CD4-positive, alpha-beta T cell (primary cell): Measurements from ENCODE around the gene SELPLG. TPM values are rescaled to one million over a fixed set of nuclear protein-coding genes. Genes with fewer than 3 reads are reported as not detected.

Experiments
- ATAC-seq: fragments of 200-7000 bp; cut with Tn5 transposase; one replicate; pipeline ENCODE4 v1.10.0; 2022; ENCODE audit warnings: mild to moderate bottlenecking; ENCODE audit not compliant: poor library complexity
- CTCF ChIA-PET: fragments of 350-600 bp; sonication (Branson Sonifier 250); formaldehyde crosslinking; loops from one replicate; lab custom pipeline; 2021; ENCODE audit warnings: antibody characterized with exemption, inconsistent platforms; lab: Charles Lee
- POLR2A ChIA-PET: fragments of 350-600 bp; sonication (Branson Sonifier 250); formaldehyde crosslinking; loops from one replicate; lab custom pipeline; 2021; ENCODE audit warnings: antibody characterized with exemption, inconsistent platforms; lab: Charles Lee
- DNase-seq, 14 experiments: peaks; one replicate each; pipeline ENCODE4 v3.0.0-alpha.2; 2013 to 2020; ENCODE audit warnings: mixed read lengths in 2 of 14
- H3K27ac ChIP-seq, 2 donors: one replicate each; pipeline versions ENCODE4 v1.5.1 to v1.7.0; 2013; ENCODE audit warnings: low read length in 2 of 2, low read depth in 1 of 2, mild to moderate bottlenecking in 1 of 2
- H3K27me3 ChIP-seq, 2 experiments: 1 replicate in 1 of 2; 2 replicates in 1 of 2; pipeline versions ENCODE4 v1.6.1 to v1.7.0; 2013; ENCODE audit warnings: low read length in 2 of 2, control low read depth in 1 of 2, mild to moderate bottlenecking in 1 of 2, moderate library complexity in 1 of 2; ENCODE audit not compliant: insufficient read depth in 2 of 2, control insufficient read depth in 1 of 2
- H3K36me3 ChIP-seq: one replicate; pipeline ENCODE4 v1.6.1; 2013; ENCODE audit warnings: low read length, control low read depth; ENCODE audit not compliant: insufficient read depth
- H3K4me1 ChIP-seq: one replicate; pipeline ENCODE4 v1.6.1; 2013; ENCODE audit warnings: low read length, control low read depth; ENCODE audit not compliant: insufficient read depth
- H3K4me3 ChIP-seq: one replicate; pipeline ENCODE4 v1.5.1; 2013; ENCODE audit warnings: mild to moderate bottlenecking, low read length, moderate library complexity
- H3K9me3 ChIP-seq, 2 experiments: 1 replicate in 1 of 2; 2 replicates in 1 of 2; pipeline versions ENCODE4 v1.6.1 to v1.7.0; 2013; ENCODE audit warnings: low read length in 2 of 2, mild to moderate bottlenecking in 2 of 2, control low read depth in 1 of 2, moderate library complexity in 1 of 2; ENCODE audit not compliant: control insufficient read depth in 1 of 2, insufficient read depth in 1 of 2
- H3K27ac Mint-ChIP-seq: one replicate; pipeline ENCODE4 v1.8.0; 2020; ENCODE audit warnings: mixed read lengths
- H3K27me3 Mint-ChIP-seq: one replicate; pipeline ENCODE4 v1.8.0; 2021; ENCODE audit warnings: mixed read lengths
- H3K36me3 Mint-ChIP-seq: one replicate; pipeline ENCODE4 v1.8.0; 2021; ENCODE audit warnings: low read depth, mixed read lengths
- H3K4me1 Mint-ChIP-seq: one replicate; pipeline ENCODE4 v1.8.0; 2021; ENCODE audit warnings: low read depth, mixed read lengths
- H3K4me3 Mint-ChIP-seq: one replicate; pipeline ENCODE4 v1.8.0; 2020; ENCODE audit warnings: mild to moderate bottlenecking, mixed read lengths
- H3K9me3 Mint-ChIP-seq: one replicate; pipeline ENCODE4 v1.8.0; 2020; ENCODE audit warnings: mixed read lengths
- CTCF ChIP-seq: fragments of 200-600 bp; IDR thresholded peaks from one replicate; pipeline ENCODE4 v1.8.0; 2022; ENCODE audit warnings: antibody characterized with exemption, mild to moderate bottlenecking
- intact Hi-C, 2 experiments: fragments of 100-400 bp; cut with DNase I in 1 of 2; cut with micrococcal nuclease in 1 of 2; formaldehyde crosslinking; loops; one replicate each; pipeline versions ENCODE4 v1.15.1 to v1.9.0; 2023 to 2025; cut with DNase I, micrococcal nuclease
- total RNA-seq, 174 experiments: library from RNA in 2 of 174; stranded (reverse) in 2 of 174; gene quantifications; one replicate each; pipeline ENCODE4 v1.2.3 and lab custom pipeline; 2021 to 2026

Gene SELPLG
- total RNA-seq, 2 experiments from 2014 or later = 25.7 to 27.8 TPM

GRCh38 chr12:108678104-108678730, 44.5 kb upstream of the SELPLG start:
- no peaks in the 10 kb centered on the region for H3K4me1 Mint-ChIP-seq
- Histone ChIP-seq H3K9me3 (no peaks in the 10 kb centered on the region), H3K36me3 (no peaks in the 10 kb centered on the region), H3K4me3 (no peak overlapping the region), H3K27me3 (no peaks in the 10 kb centered on the region), H3K4me1 (no peaks in the 10 kb centered on the region), H3K27ac (no peak overlapping the region)
- H3K27ac Mint-ChIP-seq = no peak overlapping the region
- ChIA-PET CTCF (no interaction called here), POLR2A (no interaction called here)
- intact Hi-C loops = no loop called here
- no peak overlapping the region for H3K4me3 Mint-ChIP-seq
- no peak for ATAC-seq
- H3K36me3 Mint-ChIP-seq = peaks cover 9% of the 10 kb centered on the region
- H3K27me3 Mint-ChIP-seq = no peaks in the 10 kb centered on the region
- TF ChIP-seq CTCF = no peak
- no peak for DNase-seq
- no peaks in the 10 kb centered on the region for H3K9me3 Mint-ChIP-seq

- peaks cover 9% of the 10 kb centered on the region for H3K36me3 Mint-ChIP-seq
- H3K27ac Mint-ChIP-seq = no peak overlapping the region
- H3K9me3 Mint-ChIP-seq = no peaks in the 10 kb centered on the region
- Histone ChIP-seq H3K36me3 (no peaks in the 10 kb centered on the region), H3K27ac (no peak overlapping the region), H3K27me3 (no peaks in the 10 kb centered on the region), H3K9me3 (no peaks in the 10 kb centered on the region), H3K4me3 (no peak overlapping the region), H3K4me1 (no peaks in the 10 kb centered on the region)
- intact Hi-C loops = no loop called here
- H3K27me3 Mint-ChIP-seq = no peaks in the 10 kb centered on the region
- no peak for ATAC-seq
- CTCF ChIA-PET = no interaction called here
- POLR2A ChIA-PET = no interaction called here
- no peak for DNase-seq
- no peak for TF ChIP-seq CTCF
- no peaks in the 10 kb centered on the region for H3K4me1 Mint-ChIP-seq
- no peak overlapping the region for H3K4me3 Mint-ChIP-seq
Observed at GRCh38 chr12:108677381-108677780, 43.7 kb upstream of the SELPLG start.

- ATAC-seq = no peak
Observed at GRCh38 chr12:108676707-108677106, 43.0 kb upstream of the SELPLG start.

More at GRCh38 chr12:108676707-108677106, 43.0 kb upstream of the SELPLG start:
- no peaks in the 10 kb centered on the region for H3K9me3 ChIP-seq
- CTCF ChIA-PET = no interaction called here
- intact Hi-C loops = no loop called here
- H3K4me1 ChIP-seq = no peaks in the 10 kb centered on the region
- Mint-ChIP-seq H3K27ac (no peak overlapping the region), H3K9me3 (no peaks in the 10 kb centered on the region), H3K4me1 (no peaks in the 10 kb centered on the region), H3K27me3 (no peaks in the 10 kb centered on the region), H3K4me3 (no peak overlapping the region), H3K36me3 (peaks cover 9% of the 10 kb centered on the region)
- no peak for DNase-seq
- no peak overlapping the region for H3K27ac ChIP-seq
- no peaks in the 10 kb centered on the region for H3K27me3 ChIP-seq
- H3K36me3 ChIP-seq = no peaks in the 10 kb centered on the region
- H3K4me3 ChIP-seq = no peak overlapping the region
- POLR2A ChIA-PET = no interaction called here
- TF ChIP-seq CTCF = no peak
